HCT116 (cell line): ENCODE data around the gene SYMPK. TPM values are rescaled to one million over a fixed set of nuclear protein-coding genes. Genes with fewer than 3 reads are reported as not detected.

Experiments
- ATAC-seq: fragments of 200-7000 bp; cut with Tn5 transposase; 2 replicates; pipeline ENCODE4 v1.9.1; 2020; ENCODE audit warnings: mild to moderate bottlenecking, moderate library complexity
- Bru-seq: library from RNA; stranded (reverse); fragments of 400-500 nt; gene quantifications from one replicate; lab custom pipeline; 2021; lab: Mats Ljungman, UMichigan
- BruChase-seq, 2 experiments: library from RNA; stranded (reverse); fragments of 400-500 nt; gene quantifications; one replicate each; lab custom pipeline; 2021; lab: Mats Ljungman, UMichigan
- BruUV-seq: library from RNA; stranded (reverse); fragments of 400-500 nt; replicated peaks from 2 replicates; lab custom pipeline; 2021; lab: Mats Ljungman, UMichigan
- CTCF ChIA-PET: fragments of 300-600 bp; sonication (Branson Sonifier 250); formaldehyde crosslinking; loops from one replicate; lab custom pipeline; 2021; ENCODE audit warnings: antibody characterized with exemption; lab: Charles Lee
- POLR2A ChIA-PET: fragments of 300-600, 350-600 bp; sonication (Branson Sonifier 250); formaldehyde crosslinking; loops from one replicate; lab custom pipeline; 2021; ENCODE audit warnings: antibody characterized with exemption; lab: Charles Lee
- RAD21 ChIA-PET, 2 experiments: fragments of 300-600 bp; sonication (Branson Sonifier 250); formaldehyde crosslinking; loops; one replicate each; lab custom pipeline; 2023; ENCODE audit warnings: low total read pairs in 2 of 2; ENCODE audit not compliant: uncharacterized antibody in 2 of 2, unreplicated experiment in 2 of 2, low non-redundant PET in 1 of 2; lab: Charles Lee
- DNase-seq: peaks from one replicate; pipeline ENCODE4 v3.0.0-alpha.2; 2010; ENCODE audit warnings: low read depth, low spot score
- H2AFZ ChIP-seq: fragments of 200-600 bp; shearing (Covaris generic), sonication (generic); 2 replicates; pipeline ENCODE4 v1.6.1; 2017; ENCODE audit warnings: low read depth, mixed run types, mixed read lengths, antibody characterized with exemption, low read length; ENCODE audit not compliant: poor library complexity, severe bottlenecking
- H3K27ac ChIP-seq: 2 replicates; pipeline ENCODE4 v1.5.1; 2012; ENCODE audit warnings: low read depth, low read length
- H3K27me3 ChIP-seq: fragments of 200-600 bp; sonication (generic); 2 replicates; pipeline ENCODE4 v1.6.1; 2016; ENCODE audit warnings: mixed run types, low read length, mixed read lengths; ENCODE audit not compliant: insufficient read depth
- H3K36me3 ChIP-seq, 2 experiments: fragments of 200-500 bp in 1 of 2; fragments of 200-600 bp in 1 of 2; sonication (Bioruptor generic) in 1 of 2; sonication (generic) in 1 of 2; 2 replicates each; pipeline versions ENCODE4 v1.5.1 to v1.6.1; 2014 to 2016; ENCODE audit warnings: low read length in 2 of 2, inconsistent platforms in 1 of 2, mixed read lengths in 1 of 2, mixed run types in 1 of 2; ENCODE audit not compliant: insufficient read depth in 2 of 2, control insufficient read depth in 1 of 2
- H3K4me1 ChIP-seq, 2 experiments: fragments of 200-600 bp in 1 of 2; sonication (generic) in 1 of 2; 2 replicates each; pipeline versions ENCODE4 v1.5.1 to v1.6.1; 2012 to 2017; ENCODE audit warnings: low read length in 2 of 2, inconsistent platforms in 1 of 2, mild to moderate bottlenecking in 1 of 2, mixed read lengths in 1 of 2, mixed run types in 1 of 2, moderate library complexity in 1 of 2; ENCODE audit not compliant: insufficient read depth in 2 of 2, control insufficient read depth in 1 of 2
- H3K4me2 ChIP-seq: fragments of 200-600 bp; sonication (generic); 2 replicates; pipeline ENCODE4 v1.6.1; 2017; ENCODE audit warnings: mixed run types, low read length, mixed read lengths
- H3K4me3 ChIP-seq, 2 experiments: fragments of 200-600 bp in 1 of 2; sonication (generic) in 1 of 2; replicated peaks in 1 of 2; 2 replicates each; pipeline ENCODE4 v1.5.1; 2011 to 2016; ENCODE audit warnings: low read length in 2 of 2, control low read depth in 1 of 2, low read depth in 1 of 2, mild to moderate bottlenecking in 1 of 2, mixed read lengths in 1 of 2, mixed run types in 1 of 2
- H3K79me2 ChIP-seq: fragments of 200-600 bp; sonication (generic); 2 replicates; pipeline ENCODE4 v1.6.1; 2017; ENCODE audit warnings: mild to moderate bottlenecking, mixed run types, low read length, moderate library complexity, mixed read lengths; ENCODE audit not compliant: insufficient read depth
- H3K9ac ChIP-seq: fragments of 200-600 bp; sonication (generic); 2 replicates; pipeline ENCODE4 v1.6.1; 2016; ENCODE audit warnings: low read length, mixed read lengths
- H3K9me2 ChIP-seq: fragments of 200-600 bp; sonication (generic), shearing (Covaris generic); 2 replicates; pipeline ENCODE4 v1.6.1; 2017; ENCODE audit warnings: mixed run types, mild to moderate bottlenecking, moderate library complexity; ENCODE audit not compliant: insufficient read depth
- H3K9me3 ChIP-seq, 2 experiments: fragments of 200-500 bp in 1 of 2; fragments of 200-600 bp in 1 of 2; sonication (Bioruptor generic) in 1 of 2; sonication (generic) in 1 of 2; 2 replicates each; pipeline ENCODE4 v1.6.1; 2014 to 2017; ENCODE audit warnings: low read length in 2 of 2, mixed read lengths in 2 of 2, inconsistent platforms in 1 of 2, low read depth in 1 of 2, mild to moderate bottlenecking in 1 of 2, mixed run types in 1 of 2, moderate library complexity in 1 of 2; ENCODE audit not compliant: control insufficient read depth in 1 of 2, insufficient read depth in 1 of 2
- H4K20me1 ChIP-seq: fragments of 200-600 bp; sonication (generic), shearing (Covaris generic); 2 replicates; pipeline ENCODE4 v1.6.1; 2017; ENCODE audit warnings: mixed run types, mild to moderate bottlenecking, moderate library complexity; ENCODE audit not compliant: insufficient read depth
- ATF3 ChIP-seq: IDR thresholded peaks from 2 replicates; pipeline ENCODE4 v1.6.1; 2012
- CBX3 ChIP-seq: IDR thresholded peaks from 2 replicates; pipeline ENCODE4 v1.6.1; 2012; ENCODE audit warnings: low read depth
- CEBPB ChIP-seq: IDR thresholded peaks from 2 replicates; pipeline ENCODE4 v1.6.1; 2012; ENCODE audit warnings: low read depth
- CTCF ChIP-seq, 3 experiments: fragments of 200-600 bp in 1 of 3; sonication (generic) in 1 of 3; IDR thresholded peaks in 2 of 3; conservative IDR thresholded peaks in 1 of 3; 2 replicates each; pipeline ENCODE4 v1.5.1; 2012 to 2017; ENCODE audit warnings: low read depth in 2 of 3, low read length in 2 of 3, antibody characterized with exemption in 1 of 3, borderline replicate concordance in 1 of 3, control low read depth in 1 of 3, mild to moderate bottlenecking in 1 of 3, mixed read lengths in 1 of 3, mixed run types in 1 of 3, moderate library complexity in 1 of 3; ENCODE audit not compliant: insufficient read depth in 1 of 3
- EGR1 ChIP-seq: IDR thresholded peaks from 2 replicates; pipeline ENCODE4 v1.6.1; 2012; ENCODE audit warnings: low read depth
- ELF1 ChIP-seq: IDR thresholded peaks from 2 replicates; pipeline ENCODE4 v1.6.1; 2012; ENCODE audit warnings: low read depth, borderline replicate concordance
- RAD21 ChIP-seq: IDR thresholded peaks from 2 replicates; pipeline ENCODE4 v1.6.1; 2012; ENCODE audit warnings: low read depth, mild to moderate bottlenecking
- REST ChIP-seq: IDR thresholded peaks from 2 replicates; pipeline ENCODE4 v1.6.1; 2012; ENCODE audit warnings: low read depth
- SIN3A ChIP-seq: IDR thresholded peaks from 2 replicates; pipeline ENCODE4 v1.6.1; 2012; ENCODE audit warnings: low read depth
- SP1 ChIP-seq: IDR thresholded peaks from 2 replicates; pipeline ENCODE4 v1.6.1; 2012; ENCODE audit warnings: low read depth
- SRF ChIP-seq: IDR thresholded peaks from 2 replicates; pipeline ENCODE4 v1.6.1; 2012; ENCODE audit warnings: low read depth
- TCF7L2 ChIP-seq: IDR thresholded peaks from 2 replicates; pipeline ENCODE4 v1.7.0; 2011; ENCODE audit warnings: borderline replicate concordance, inconsistent platforms; ENCODE audit not compliant: insufficient read depth, insufficient read length; ENCODE audit errors: extremely low read depth
- ZBTB33 ChIP-seq: IDR thresholded peaks from 2 replicates; pipeline ENCODE4 v1.6.1; 2011; ENCODE audit warnings: mild to moderate bottlenecking, low read length, moderate library complexity; ENCODE audit not compliant: insufficient replicate concordance; ENCODE audit errors: extremely low read depth
- ZFX ChIP-seq: fragments of 450-650 bp; IDR thresholded peaks from 2 replicates; pipeline ENCODE4 v1.6.1; 2017
- ZNF274 ChIP-seq: fragments of 200-500 bp; sonication (Bioruptor generic); IDR thresholded peaks from 2 replicates; pipeline ENCODE4 v1.6.1; 2014; ENCODE audit warnings: mild to moderate bottlenecking, low read depth, low read length, inconsistent platforms
- intact Hi-C: fragments of 100-400 bp; cut with micrococcal nuclease; formaldehyde crosslinking; loops from 2 replicates; pipeline ENCODE4 v1.10.0; 2022
- long read RNA-seq: library from polyadenylated mRNA; unstranded; transcript quantifications from one replicate; pipeline ENCODE4 v2.0.0, GENCODE V29; 2021; ENCODE audit not compliant: unreplicated experiment
- polyA plus RNA-seq: library from polyadenylated mRNA; unstranded; fragments of >200 nt; gene quantifications from 2 replicates; pipeline ENCODE4 v1.2.1, GENCODE V29; 2012; ENCODE audit warnings: missing spikeins
- total RNA-seq: library from RNA; stranded (reverse); gene quantifications from one replicate; pipeline ENCODE4 v1.2.1, GENCODE V29; 2021; ENCODE audit not compliant: unreplicated experiment

SYMPK gene
- total RNA-seq (117 TPM), Bru-seq, nascent RNA (percentile 76 among the genes with signal in this experiment), BruChase-seq, experiment 1, labeled RNA remaining after a 6-hour chase (percentile 87 among the genes with signal in this experiment), BruChase-seq, experiment 2, labeled RNA remaining after a 2-hour chase (percentile 86 among the genes with signal in this experiment)
- 97.3 and 102 TPM in 2 replicates for polyA plus RNA-seq
- long read RNA-seq, full-length matches to known transcripts = 3 of 40 reads
- long read RNA-seq, partial matches to known transcripts = 29 of 40 reads
- long read RNA-seq, other reads (novel, unspliced or antisense) = 8 of 40 reads

- Histone ChIP-seq H4K20me1 (no peaks in the 10 kb centered on the region), H3K27ac (peak within 1 kb of the TSS; percentile 91), H3K36me3 (peaks cover 11 to 15% of the 10 kb centered on the region in 2 experiments; a peak in 3 of 4 replicates), H3K9ac (peak within 1 kb of the TSS; percentile 92), H3K27me3 (no peaks in the 10 kb centered on the region), H2AFZ (peak within 1 kb of the TSS; percentile 29), H3K9me2 (no peaks in the 10 kb centered on the region), H3K79me2 (peaks cover 50% of the 10 kb centered on the region), H3K4me1 (peaks cover 11 to 35% of the 10 kb centered on the region in 2 experiments), H3K4me3 (peak within 1 kb of the TSS; percentile 91 to 93), H3K9me3 (no peaks in the 10 kb centered on the region), H3K4me2 (peak within 1 kb of the TSS; percentile 81)
- ChIA-PET RAD21 (interaction anchor here in 1 of 2 experiments (1.3 kb wide), 1 partner anchor 19 kb away, joined by 4 read pairs; no protein-coding TSS in a partner anchor), POLR2A (interaction anchor here (0.6 to 2.9 kb wide), 13 partner anchors 10 to 132 kb away, joined by 3 to 24 read pairs (median 3); partner anchors contain the start of genes CCDC61, IRF2BP1, MYPOP and NANOS2), CTCF (interaction anchor here (0.5 to 3.6 kb wide), 12 partner anchors 13 to 216 kb away, joined by 3 to 45 read pairs (median 6); partner anchors contain the start of genes IGFL4, IRF2BP1, MYPOP and SIX5)
- intact Hi-C loops = loop anchor here (1.0 kb wide), 1 partner anchor 24 kb away; the partner anchor contains the start of gene IRF2BP1
- BruUV-seq = TSS peak; percentile 60
- peak; percentile 96 for DNase-seq
- ATAC-seq = peak; percentile 91
- TF ChIP-seq EGR1 (no peak), TCF7L2 (peak; percentile 78), ZBTB33 (no peak), ELF1 (no peak; the same call in 1 of the 2 replicates), CEBPB (no peak), SP1 (peak; percentile 87), ATF3 (no peak), REST (no peak), ZFX (peak; percentile 9; the same call in 1 of the 2 replicates), RAD21 (no peak), SRF (no peak), CBX3 (no peak), ZNF274 (no peak), CTCF (IDR thresholded peaks at IDR 0.05 in 2 of 3, conservative IDR thresholded peaks at IDR 0.05 in 1 of 3; ENCODE audit: borderline replicate concordance in 1 of 3, insufficient read depth in 1 of 3, low read depth in 2 of 3, low read length in 2 of 3) (no peak), SIN3A (no peak; the same call in 1 of the 2 replicates)
These were observed at the start of gene SYMPK for GRCh38 chr19:45862564-45863334. TSS of gene SYMPK (minus strand) at chr19:45863147. CDS start at chr19:45854495, 8,652 bp downstream.
